HG03439 (cell line): Measurements from ENCODE around the gene GAS2.

Experiments used
- ATAC-seq: cut with Tn5 transposase; IDR thresholded peaks from one replicate; pipeline ENCODE4 v1.9.1; 2021; ENCODE audit warnings: mild to moderate bottlenecking, moderate library complexity; ENCODE audit not compliant: unreplicated experiment

The GAS2 gene

DNA sequence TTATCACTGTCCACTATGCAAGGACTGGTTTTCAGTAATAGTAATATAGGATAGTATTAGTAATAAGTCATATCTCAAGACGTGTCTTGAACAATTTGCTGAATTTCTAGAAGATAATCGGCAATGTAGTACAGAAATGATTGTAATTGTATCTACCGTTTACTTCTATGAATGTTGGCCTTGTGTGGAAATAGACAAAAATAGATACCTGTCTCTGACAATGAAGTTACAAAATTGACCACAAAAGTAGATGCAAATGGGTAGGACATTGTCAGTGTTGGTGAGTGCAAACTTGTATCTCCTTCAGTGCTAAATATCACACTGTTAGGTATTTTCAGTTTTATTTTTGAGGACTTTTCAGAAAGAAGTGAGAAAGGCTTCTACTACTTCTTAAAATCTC lies 120.1 kb downstream of the GAS2 start:
- ATAC-seq: peak; percentile 98

DNA sequence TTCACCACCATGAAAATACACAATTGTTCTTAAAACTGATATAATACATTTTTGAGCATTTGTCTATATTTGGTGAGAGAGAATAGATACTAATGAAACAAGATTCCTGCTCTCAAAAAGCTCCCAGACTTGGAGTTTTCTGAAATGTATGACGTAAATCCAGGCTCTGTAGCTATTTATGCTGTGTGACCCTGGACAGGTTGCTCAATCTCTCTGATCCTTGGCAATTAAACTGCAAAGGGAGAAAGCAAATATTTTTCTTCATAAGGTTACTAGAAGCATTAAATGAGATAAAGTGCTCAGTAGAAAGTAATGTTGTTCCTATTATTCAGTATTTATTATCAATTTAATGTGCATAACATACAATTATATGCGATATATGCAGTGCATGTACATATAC lies 120.6 kb downstream of the GAS2 start:
- ATAC-seq: no peak

DNA sequence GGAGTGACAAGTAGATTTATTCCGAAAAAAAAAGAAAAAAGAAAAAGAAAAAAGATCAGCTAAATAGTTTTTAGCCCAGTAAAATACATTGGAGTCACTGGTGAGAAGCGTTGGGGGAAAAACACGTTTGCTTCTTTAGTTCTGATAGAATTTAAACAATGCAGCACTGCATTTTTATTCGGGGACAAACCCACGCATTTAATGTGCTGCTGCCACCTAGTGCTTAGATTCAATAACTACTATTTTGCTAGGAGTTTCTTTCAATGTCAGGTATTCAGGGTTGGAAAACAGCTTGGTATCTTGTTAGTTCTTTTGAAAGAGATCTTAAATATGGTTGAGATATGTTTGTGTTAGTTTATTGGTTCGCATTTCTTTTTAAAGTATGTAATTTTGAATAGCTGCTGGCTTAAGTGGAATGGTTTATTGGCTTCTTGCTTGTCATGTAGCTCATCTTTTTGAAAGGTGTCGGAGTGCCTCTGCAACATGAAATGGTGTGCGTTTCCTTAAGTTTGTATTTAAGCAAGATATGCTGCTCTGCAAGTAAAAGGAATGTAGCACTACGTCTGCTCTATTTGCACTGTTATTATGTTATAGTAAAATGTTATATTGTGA lies 121.2 kb downstream of the GAS2 start:
- ATAC-seq: peak; percentile 48

DNA sequence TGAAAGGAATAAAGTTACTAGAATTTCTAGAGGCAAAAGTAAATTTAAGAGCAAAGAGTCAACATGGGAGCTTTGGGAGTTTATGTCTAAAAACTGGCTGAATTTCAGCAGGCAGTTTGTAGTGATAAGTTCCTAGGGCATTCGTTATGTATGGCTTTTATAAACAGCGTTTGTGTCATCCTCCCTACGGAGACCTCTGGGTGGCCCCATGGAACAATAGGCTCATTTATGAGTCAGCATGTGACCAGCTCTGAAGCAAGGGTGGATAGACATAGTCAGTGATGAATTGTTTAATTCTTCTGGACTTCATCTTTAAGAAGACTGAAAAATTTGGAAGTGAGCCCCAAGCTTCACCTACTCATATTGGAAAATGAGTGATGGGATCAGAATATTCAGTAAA lies 126.1 kb downstream of the GAS2 start:
- ATAC-seq: no peak

DNA sequence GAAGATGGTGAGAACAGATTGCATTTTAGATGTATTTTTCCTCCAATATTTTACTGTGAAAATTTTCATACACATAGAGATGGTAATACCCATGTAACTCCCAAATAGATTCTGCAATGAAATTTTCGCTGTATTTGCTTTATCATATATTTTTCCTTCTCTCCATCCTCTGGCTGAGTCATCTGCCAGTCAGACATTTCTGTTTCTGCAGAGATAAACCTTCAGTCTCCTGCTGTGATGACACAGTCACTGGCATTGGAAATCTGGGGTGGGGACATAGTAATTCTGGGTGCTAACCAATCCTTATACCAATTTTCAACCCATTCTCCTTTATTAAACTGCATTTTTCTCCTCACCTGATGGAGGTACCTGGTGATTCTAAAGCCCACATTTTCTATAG lies 129.5 kb downstream of the GAS2 start:
- ATAC-seq: no peak

DNA sequence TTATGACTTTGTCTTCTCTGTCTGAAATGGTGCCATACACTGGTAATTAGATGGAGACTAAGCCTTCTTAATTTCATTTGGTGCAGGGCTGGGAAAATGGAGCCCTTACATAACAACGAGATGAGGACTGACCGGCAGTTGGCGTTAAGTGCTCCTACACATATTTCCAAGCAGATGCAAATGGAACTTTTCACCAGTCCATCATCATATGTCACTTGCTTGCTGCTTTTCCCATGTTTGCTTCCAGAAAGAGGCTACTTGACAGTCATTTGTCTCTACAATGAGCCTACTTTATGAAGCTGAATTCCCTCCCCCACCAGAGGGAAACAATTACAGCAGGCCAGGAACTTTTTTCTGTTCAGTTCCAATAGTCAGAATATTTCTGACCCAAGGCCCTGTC lies 130.6 kb downstream of the GAS2 start:
- no peak for ATAC-seq

DNA sequence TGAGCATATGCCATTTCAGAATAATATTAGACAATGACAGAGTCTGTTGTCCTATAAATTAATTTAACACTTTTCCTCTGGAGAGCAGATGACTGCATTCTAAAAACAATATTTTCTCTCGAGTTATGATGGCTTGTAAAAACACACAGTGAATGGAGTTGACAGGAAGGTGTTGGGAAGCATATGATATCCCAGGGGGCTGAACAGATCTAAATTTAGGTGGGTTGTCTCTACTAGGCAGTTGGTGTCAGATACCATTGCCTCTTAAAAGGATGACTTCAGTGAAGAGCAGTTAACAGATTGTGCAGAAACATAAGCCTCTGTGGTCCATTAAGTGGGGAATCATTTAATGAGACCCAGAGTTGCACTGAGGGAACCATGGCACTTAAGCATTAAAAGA lies 132.5 kb downstream of the GAS2 start:
- no peak for ATAC-seq

DNA sequence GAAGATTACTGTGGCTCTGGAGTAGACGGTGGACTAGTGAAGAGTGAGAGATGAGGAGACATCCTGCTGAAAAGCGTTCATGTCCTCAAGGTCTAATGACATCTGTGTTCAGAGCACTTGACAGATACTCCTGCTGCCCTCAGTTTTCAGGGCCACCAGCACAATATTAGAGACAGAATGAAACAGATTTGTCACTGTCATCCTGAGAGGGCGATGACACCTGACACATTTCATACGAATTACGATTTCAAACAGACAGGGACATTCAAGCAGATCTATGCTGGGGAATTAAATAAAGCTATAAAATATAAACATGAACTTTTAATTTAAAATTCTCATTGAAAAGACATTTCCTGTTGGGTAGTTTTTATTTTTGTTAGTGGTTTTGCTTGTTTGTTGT lies 134.1 kb downstream of the GAS2 start:
- ATAC-seq: no peak

DNA sequence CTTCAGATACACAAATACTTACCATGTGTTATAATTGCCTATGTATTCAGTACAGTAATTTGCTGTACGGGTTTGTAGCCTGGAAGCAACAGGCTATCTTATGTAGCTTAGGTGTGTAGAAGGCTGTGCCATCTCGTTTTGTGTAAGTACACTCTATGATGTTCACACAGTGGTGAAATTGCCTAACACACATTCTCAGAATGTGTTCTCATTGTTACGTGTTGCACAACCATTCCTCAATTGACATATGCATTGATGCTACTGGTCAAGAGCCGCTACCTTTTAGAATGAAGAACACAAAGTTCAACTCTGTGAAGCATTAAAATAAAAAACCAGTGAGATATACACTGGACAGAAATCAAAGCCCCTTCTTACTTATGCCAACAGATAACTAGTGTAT lies 136.4 kb downstream of the GAS2 start:
- no peak for ATAC-seq

DNA sequence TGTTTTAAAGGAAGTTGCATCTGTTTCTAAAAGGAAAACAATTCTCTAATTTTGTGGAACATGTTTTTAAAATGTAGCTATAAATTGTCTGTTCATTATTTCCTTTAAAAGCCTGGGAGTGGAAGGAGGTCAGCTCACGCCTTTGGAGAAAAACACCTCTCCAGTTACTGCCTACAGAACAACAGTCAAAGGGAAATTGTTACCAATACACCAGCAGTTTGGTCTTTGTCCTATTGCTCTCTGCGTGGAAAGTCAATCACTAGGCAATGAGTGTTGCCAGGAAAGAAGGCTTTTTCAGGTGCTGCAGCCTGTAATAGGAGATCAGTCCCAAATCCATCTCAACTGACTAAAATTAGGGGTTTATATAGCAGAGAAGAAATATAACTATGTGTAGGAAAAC lies 141.0 kb downstream of the GAS2 start:
- no peak for ATAC-seq

DNA sequence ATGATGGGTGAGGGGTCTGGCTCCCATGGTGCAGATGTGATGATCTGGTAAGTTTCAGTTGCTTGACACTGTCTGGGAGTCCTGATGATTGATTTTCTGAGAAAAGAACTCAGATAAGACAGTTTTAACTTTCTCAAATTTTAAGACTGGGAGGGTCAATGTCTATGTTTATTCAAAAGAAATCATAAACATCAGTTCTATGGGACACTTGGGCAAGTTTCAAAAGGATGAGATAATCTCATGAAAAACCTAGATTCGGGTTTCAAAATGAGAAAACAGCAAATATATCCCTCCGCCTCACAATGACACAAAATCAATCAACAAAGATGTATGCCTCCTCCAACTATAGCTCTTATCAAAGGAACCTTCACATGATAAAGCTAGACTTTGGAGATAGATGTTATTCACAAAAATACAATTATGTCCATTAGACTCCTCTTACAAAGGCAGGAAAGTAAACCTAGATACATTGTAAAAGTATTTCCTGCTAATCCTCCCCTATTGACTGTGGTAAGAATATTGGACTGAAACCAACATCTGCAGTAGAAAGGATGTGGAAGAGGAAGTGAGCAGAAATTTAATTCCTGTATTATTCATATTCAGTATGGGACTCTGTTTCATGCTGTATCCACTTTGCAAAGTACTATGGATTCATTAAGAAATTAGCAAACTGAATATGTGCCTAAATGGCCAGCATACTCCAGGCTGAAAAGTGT lies 141.6 kb downstream of the GAS2 start:
- peak; percentile 95 for ATAC-seq

DNA sequence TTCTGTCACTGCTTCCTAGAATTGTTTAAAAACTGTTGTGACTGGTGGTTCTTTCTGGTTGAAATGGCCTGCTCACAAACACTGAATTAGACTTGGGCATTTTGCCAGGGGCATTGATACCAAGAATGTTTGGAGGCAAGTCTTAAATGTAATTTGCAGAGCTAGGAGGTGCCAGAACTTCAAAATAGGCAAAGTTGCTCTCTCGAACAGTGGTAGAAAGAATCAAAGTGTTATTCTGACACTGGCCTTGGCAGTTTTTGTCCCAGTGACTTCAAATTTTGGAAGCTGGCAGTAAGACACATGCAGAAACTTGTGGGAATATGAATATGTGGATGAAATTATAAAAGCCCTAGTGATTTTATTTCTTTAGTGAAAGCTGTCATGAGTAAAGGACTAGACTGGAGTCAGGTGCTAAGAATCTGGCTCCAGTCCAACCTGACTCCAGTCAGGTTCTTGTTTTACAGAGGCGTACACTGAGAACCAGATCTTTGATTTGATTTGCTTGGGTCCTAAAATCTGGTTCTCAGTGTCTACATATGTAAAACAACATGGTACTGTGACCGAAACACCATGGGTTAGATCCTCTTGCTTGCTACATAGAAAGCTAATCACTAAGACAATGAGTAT lies 142.3 kb downstream of the GAS2 start:
- peak; percentile 20 for ATAC-seq

DNA sequence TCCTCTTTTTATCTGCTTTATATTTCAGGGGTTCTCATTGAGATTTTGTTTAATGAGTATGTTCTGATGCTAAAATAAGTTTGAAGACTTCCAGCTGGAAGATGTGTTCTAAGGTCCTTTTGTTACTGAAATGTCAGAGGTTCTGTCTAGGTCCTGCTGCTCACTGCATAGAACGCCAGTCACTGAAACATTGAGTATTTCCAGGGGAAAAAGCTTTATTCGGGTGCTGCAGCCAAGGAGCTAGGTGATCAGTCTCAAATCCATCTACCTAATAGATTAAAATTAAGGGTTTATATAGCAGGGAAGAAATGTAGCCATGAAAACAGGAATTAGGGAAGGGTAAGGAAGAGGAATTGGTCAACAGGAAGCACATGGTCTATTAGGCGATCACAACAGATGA lies 143.5 kb downstream of the GAS2 start:
- ATAC-seq: no peak

DNA sequence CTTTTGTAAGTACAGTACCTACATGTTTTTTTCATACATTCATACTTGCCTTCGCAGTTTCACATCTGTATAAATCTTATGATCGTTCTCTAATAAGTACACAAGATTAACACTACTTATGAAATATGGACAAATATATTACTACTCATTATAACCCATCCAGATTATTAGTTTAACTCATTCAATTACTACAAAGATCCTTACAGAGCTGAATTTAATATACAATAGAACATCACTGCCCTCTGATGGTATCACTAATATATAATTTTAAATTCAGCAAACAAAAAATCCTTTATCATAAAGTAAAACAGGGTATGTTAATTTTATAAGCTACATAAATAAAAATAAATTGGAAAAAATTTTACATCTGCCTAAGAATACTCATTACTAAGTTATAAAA lies 155.8 kb downstream of the GAS2 start:
- ATAC-seq: no peak

DNA sequence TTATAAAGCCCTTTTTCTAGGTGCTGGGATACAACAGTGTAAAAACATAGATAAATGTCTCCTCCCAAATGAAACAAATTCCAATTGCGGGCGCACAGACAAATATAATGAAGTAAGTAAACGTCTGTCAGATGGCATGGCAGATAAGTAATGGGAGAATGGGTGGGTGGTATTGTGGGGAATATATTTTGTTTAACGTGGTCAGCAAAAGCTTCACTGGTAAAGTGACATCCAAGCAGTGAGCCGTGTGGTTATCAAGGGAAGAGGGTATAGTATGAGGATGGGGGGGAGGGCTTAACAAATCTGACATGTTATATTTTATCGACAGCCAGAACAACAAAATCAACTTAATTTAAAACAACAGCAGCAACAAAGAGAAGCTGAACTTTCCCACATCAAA lies 162.0 kb downstream of the GAS2 start:
- no peak for ATAC-seq

DNA sequence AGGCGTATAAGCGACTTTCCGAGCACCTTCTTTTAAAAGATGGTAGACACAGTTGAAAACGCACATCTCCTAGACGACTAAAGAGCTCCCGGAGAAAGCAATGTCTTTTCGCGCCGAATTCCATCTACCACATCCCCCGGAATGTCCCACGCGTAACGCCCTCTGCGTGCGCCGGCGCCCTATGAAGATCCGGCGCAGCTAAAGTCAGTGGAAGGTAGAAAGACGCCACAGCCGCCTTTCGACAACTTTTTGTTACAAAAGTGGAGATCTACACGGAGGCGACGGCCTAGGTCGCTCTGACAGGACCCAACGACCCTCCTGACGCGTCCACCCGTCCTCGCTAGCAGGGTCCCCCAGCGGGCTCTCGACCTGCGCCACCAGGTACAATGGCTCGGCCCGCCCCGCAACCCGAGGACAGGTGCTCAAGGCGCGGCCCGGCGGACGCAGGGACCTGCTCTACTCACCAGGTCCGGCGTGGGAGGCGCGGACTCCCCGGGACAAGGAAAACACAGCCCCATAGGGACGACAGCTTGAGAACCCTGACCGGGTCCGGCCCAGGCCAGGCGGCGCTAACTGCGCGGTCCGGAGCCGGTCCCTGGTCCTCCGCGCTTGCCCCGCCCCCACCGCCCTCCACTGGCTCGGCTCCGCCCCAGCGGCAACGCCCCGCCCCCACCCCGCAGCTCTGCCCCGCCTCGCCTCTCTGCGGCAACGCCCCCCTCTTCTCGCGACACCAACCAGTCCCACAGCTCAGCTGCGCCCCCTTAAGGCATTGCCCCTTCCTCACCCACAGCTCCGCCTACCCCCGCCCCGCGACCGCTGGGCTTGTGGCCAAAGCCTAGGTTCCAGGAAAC lies 163.0 kb downstream of the GAS2 start, which contains the start of gene SVIP:
TSS of gene SVIP (minus strand) at position 571 of the 851 bp plus-strand sequence. CDS start at position 518, 53 bp downstream.
- peak; percentile 98 for ATAC-seq

DNA sequence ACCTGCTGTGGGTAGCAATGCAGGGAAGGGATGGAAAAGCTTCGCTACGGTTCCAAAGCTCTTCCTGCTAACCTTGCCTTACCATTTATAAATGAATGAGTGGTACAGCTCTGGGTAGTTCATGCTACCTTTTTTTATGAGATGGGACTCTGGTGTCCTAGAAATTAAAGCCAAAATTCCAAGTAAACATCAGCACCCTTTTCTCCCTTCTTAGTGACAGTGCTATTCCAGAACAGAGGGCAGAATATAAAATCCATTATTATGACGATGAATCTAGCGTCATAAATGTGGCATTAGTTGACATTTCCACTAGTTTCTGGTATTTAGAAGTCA lies 163.6 kb downstream of the GAS2 start:
- ATAC-seq: no peak

DNA sequence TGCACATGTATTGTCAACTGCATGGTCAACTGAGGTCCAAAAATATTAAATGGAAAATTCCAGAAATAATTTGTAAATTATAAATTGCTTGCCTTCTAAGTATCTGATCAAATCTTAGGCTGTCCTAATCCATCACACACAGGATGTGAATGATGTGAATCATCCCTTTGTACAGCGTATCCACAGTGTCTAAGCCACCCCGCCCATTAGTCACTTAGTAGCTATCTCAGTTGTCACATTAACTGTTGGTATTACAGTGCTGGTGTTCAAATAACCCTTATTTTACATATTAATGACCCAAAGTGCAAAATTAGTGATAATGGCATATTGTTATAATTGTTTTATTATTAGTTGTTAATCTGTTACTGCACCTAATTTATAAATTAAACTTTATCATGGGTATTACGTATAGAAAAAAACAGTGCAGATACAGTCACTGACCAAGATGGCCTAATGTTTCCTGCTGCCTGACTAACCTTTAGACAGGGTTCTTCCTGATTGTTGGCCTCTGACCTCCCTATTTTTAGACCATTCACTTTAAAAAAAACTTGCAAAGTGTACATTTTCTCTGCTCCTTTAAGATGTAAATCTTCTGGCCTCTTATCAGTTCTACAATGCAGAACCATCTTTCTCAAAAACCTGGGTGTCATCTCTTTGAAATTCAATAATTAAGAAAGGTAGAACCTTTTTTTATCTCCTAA lies 166.1 kb downstream of the GAS2 start:
- ATAC-seq: no peak

DNA sequence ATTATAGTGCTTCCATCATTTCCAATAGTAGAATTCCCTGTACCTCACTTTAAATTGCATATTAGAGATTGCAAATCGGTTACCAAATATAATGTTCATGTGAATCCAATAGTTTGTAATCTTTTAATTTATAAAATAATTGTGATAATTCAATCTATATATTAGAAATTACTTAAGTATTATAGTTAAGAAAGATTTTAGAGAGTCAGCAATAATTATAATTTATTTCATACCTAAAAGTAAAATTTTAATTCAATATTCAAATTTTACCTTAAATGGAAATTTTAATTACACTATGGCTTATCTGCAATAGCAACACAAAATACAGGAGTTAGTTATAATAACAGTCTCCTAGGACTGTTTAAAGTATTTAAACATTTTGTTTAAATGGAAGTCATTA lies 180.3 kb downstream of the GAS2 start:
- ATAC-seq: no peak

DNA sequence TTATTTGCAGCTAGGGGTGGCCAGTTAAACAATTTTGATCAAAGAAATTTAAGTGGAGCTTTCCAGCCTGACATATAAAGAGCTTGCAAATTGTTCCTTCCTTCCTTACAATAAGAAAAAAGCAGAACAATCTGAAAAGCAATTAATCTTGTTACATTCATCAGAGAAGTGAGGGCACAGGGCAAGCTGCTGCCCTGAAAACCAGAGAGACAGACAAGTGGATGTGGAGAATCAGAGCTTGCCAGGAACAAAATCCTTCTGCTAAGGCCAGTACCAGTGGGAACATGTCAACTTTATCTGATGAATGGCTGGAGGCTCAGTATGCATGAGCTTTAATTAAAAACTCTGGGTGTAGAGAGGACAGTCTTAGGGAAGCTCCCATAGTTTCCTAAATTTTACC lies 185.1 kb downstream of the GAS2 start:
- ATAC-seq: no peak

DNA sequence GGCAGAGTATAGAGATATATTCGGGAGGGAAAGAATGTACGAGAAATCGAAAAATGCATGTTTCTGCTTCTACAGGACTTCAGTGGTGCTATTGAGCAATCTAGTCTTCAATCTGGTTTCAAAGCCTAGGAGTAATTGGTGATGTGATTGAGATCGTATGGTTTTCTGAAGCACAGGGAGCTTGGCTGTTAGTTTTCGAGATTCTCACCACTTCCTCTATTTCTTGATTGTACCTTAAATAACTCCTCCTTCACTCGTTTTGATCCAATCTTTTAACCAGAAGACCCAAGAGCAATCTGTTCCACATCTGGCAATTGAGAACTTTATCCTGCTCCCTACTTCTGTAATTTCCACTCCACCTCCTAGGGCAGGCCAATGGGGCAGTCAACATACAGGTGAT lies 193.3 kb downstream of the GAS2 start:
- ATAC-seq: no peak
